Liver (tissue), 9 donors: ENCODE data around the gene SLC35E3. TPM values are rescaled to one million over a fixed set of nuclear protein-coding genes. Genes with fewer than 3 reads are reported as not detected.

Experiments used
- DNase-seq: peaks from one replicate; pipeline ENCODE4 v3.0.0-alpha.2; 2017; ENCODE audit warnings: low spot score
- H3K27ac ChIP-seq, 2 donors: one replicate each; pipeline ENCODE4 v1.7.0; 2013; ENCODE audit warnings: inconsistent platforms in 2 of 2, low read length in 2 of 2, control low read depth in 1 of 2, low read depth in 1 of 2, mild to moderate bottlenecking in 1 of 2
- H3K27me3 ChIP-seq, 4 donors: one replicate each; pipeline versions ENCODE4 v1.6.1 to v1.7.0; 2013; ENCODE audit warnings: low read length in 3 of 4, inconsistent platforms in 1 of 4, mild to moderate bottlenecking in 1 of 4, moderate library complexity in 1 of 4; ENCODE audit not compliant: control insufficient read depth in 4 of 4, insufficient read depth in 4 of 4
- H3K36me3 ChIP-seq, 4 donors: one replicate each; pipeline versions ENCODE4 v1.6.1 to v1.7.0; 2013; ENCODE audit warnings: low read length in 3 of 4, mild to moderate bottlenecking in 3 of 4, low read depth in 1 of 4, moderate library complexity in 1 of 4; ENCODE audit not compliant: control insufficient read depth in 4 of 4, insufficient read depth in 3 of 4
- H3K4me1 ChIP-seq, 4 donors: one replicate each; pipeline versions ENCODE4 v1.6.1 to v1.7.0; 2013; ENCODE audit warnings: low read length in 3 of 4, mild to moderate bottlenecking in 3 of 4, moderate library complexity in 1 of 4; ENCODE audit not compliant: control insufficient read depth in 4 of 4, insufficient read depth in 4 of 4
- H3K4me3 ChIP-seq, 3 donors: one replicate each; pipeline versions ENCODE4 v1.6.1 to v1.7.0; 2013; ENCODE audit warnings: low read length in 3 of 3, control low read depth in 1 of 3, low read depth in 1 of 3, mild to moderate bottlenecking in 1 of 3
- H3K9ac ChIP-seq, 2 donors: one replicate each; pipeline ENCODE4 v1.7.0; 2013; ENCODE audit warnings: low read length in 2 of 2, mild to moderate bottlenecking in 2 of 2, moderate library complexity in 2 of 2, control low read depth in 1 of 2, low read depth in 1 of 2
- H3K9me3 ChIP-seq, 4 donors: one replicate each; pipeline versions ENCODE4 v1.6.1 to v1.7.0; 2013; ENCODE audit warnings: low read length in 3 of 4; ENCODE audit not compliant: control insufficient read depth in 4 of 4
- ATF3 ChIP-seq: IDR thresholded peaks from 2 replicates; pipeline ENCODE4 v1.6.1; 2016; ENCODE audit warnings: antibody characterized with exemption
- CTCF ChIP-seq: fragments of 150-350 bp; IDR thresholded peaks from 2 replicates; pipeline ENCODE4 v1.5.1; 2017; ENCODE audit warnings: improper control_type of control experiment, low read depth, low read length; ENCODE audit not compliant: missing input control
- EGR1 ChIP-seq, 2 donors: IDR thresholded peaks; 2 replicates each; pipeline ENCODE4 v1.6.1; 2016 to 2018; ENCODE audit warnings: antibody characterized with exemption in 2 of 2, low read depth in 2 of 2
- FOXA1 ChIP-seq: IDR thresholded peaks from 2 replicates; pipeline ENCODE4 v1.6.1; 2016; ENCODE audit warnings: antibody characterized with exemption
- FOXA2 ChIP-seq: IDR thresholded peaks from 2 replicates; pipeline ENCODE4 v1.6.1; 2016; ENCODE audit warnings: antibody characterized with exemption
- GABPA ChIP-seq, 2 donors: IDR thresholded peaks in 1 of 2; conservative IDR thresholded peaks in 1 of 2; 2 replicates each; pipeline ENCODE4 v1.6.1; 2016; ENCODE audit warnings: antibody characterized with exemption in 2 of 2, mild to moderate bottlenecking in 1 of 2, moderate library complexity in 1 of 2
- HNF4A ChIP-seq, 2 donors: conservative IDR thresholded peaks; 2 replicates each; pipeline ENCODE4 v1.6.1; 2016; ENCODE audit warnings: antibody characterized with exemption in 2 of 2, mild to moderate bottlenecking in 2 of 2
- HNF4G ChIP-seq: IDR thresholded peaks from 2 replicates; pipeline ENCODE4 v1.6.1; 2016; ENCODE audit warnings: antibody characterized with exemption
- MAX ChIP-seq: IDR thresholded peaks from 2 replicates; pipeline ENCODE4 v1.6.1; 2016; ENCODE audit warnings: antibody characterized with exemption
- NR2F2 ChIP-seq: IDR thresholded peaks from 2 replicates; pipeline ENCODE4 v1.6.1; 2016; ENCODE audit warnings: antibody characterized with exemption
- RAD21 ChIP-seq, 2 donors: IDR thresholded peaks; 2 replicates each; pipeline ENCODE4 v1.6.1; 2016; ENCODE audit warnings: antibody characterized with exemption in 2 of 2, mild to moderate bottlenecking in 2 of 2
- SP1 ChIP-seq: IDR thresholded peaks from 2 replicates; pipeline ENCODE4 v1.6.1; 2018; ENCODE audit warnings: antibody characterized with exemption, mild to moderate bottlenecking
- YY1 ChIP-seq: IDR thresholded peaks from 2 replicates; pipeline ENCODE4 v1.6.1; 2016; ENCODE audit warnings: antibody characterized with exemption, mild to moderate bottlenecking
- ZBTB33 ChIP-seq: IDR thresholded peaks from 2 replicates; pipeline ENCODE4 v1.6.1; 2016; ENCODE audit warnings: antibody characterized with exemption
- WGBS: extraction: QIAGEN DNeasy Blood & Tissue Kit; methylation state at CpG from one replicate; pipeline ENCODE4 v1.1.7; 2013; 5-methylcytosine and 5-hydroxymethylcytosine counted together
- polyA plus RNA-seq, 2 donors: library from polyadenylated mRNA; stranded (reverse) in 1 of 2; unstranded in 1 of 2; fragments of 200-250 nt in 1 of 2; fragments of >200 nt in 1 of 2; fragmentation: Nextera tagmentation in 1 of 2; extraction: Ambion mirVana in 1 of 2; gene quantifications; one replicate each; pipeline versions ENCODE4 v1.2.1 to v1.2.3, GENCODE V29; 2013 to 2015
- total RNA-seq, 2 donors: library from RNA; depleted of rRNA; stranded (reverse); fragments of >200 nt; gene quantifications; one replicate each; pipeline ENCODE4 v1.2.3, GENCODE V29; 2014
- donor health status: healthy.
- donor health status: healthy.
- donor health status: healthy.
- donor health status: healthy.
- donor health status: healthy.

The SLC35E3 gene
- total and polyA plus RNA-seq, 4 donors, result 2.1 to 6.0 (median 4.6) TPM

- TF ChIP-seq CTCF, result no peak
- TF ChIP-seq ZBTB33, result no peak
Measured at GRCh38 chr12:68793975-68794652, 48.1 kb downstream of the SLC35E3 start (continued).

GRCh38 chr12:68794653-68795251 is 48.8 kb downstream of the SLC35E3 start:
- no peak for TF ChIP-seq HNF4G
- no peak for TF ChIP-seq MAX
- TF ChIP-seq ATF3, result no peak
- TF ChIP-seq SP1, result no peak
- no peak for TF ChIP-seq YY1
- no peak for TF ChIP-seq FOXA2
- Histone ChIP-seq H3K4me3 (no peak overlapping the region), H3K27me3 (no peaks in the 10 kb centered on the region), H3K9ac (no peak overlapping the region), H3K27ac (no peak overlapping the region), H3K36me3 (no peaks in the 10 kb centered on the region), H3K9me3 (no peaks in the 10 kb centered on the region), H3K4me1 (no peaks in the 10 kb centered on the region)
- 98% methylated on average over 3 of the region's 3 CpGs for WGBS
- no peak for DNase-seq

- H3K27ac ChIP-seq, result no peak overlapping the region
- no peak overlapping the region for H3K4me3 ChIP-seq
- H3K36me3 ChIP-seq, result no peaks in the 10 kb centered on the region
- WGBS, result 98% methylated on average over 15 of the region's 15 CpGs
- no peaks in the 10 kb centered on the region for H3K4me1 ChIP-seq
- H3K9ac ChIP-seq, result no peak overlapping the region
- no peaks in the 10 kb centered on the region for H3K9me3 ChIP-seq
- TF ChIP-seq FOXA1 (no peak), EGR1 (IDR thresholded peaks at IDR 0.05; ENCODE audit: low read depth in 2 of 2) (no peak)
- no peak for DNase-seq
- no peaks in the 10 kb centered on the region for H3K27me3 ChIP-seq
Measured at GRCh38 chr12:68796399-68796798, 50.4 kb downstream of the SLC35E3 start.

- 94% methylated on average over 1 of the region's 1 CpG for WGBS
- no peak overlapping the region for H3K9ac ChIP-seq
- TF ChIP-seq YY1, result no peak
- TF ChIP-seq MAX, result no peak
- no peak for TF ChIP-seq NR2F2
- no peak for TF ChIP-seq CTCF
- no peak for TF ChIP-seq GABPA (IDR thresholded peaks at IDR 0.05 in 1 of 2, conservative IDR thresholded peaks at IDR 0.05 in 1 of 2)
- no peak for TF ChIP-seq SP1
- TF ChIP-seq HNF4A (conservative IDR thresholded peaks at IDR 0.05), result no peak
- no peak for TF ChIP-seq HNF4G
- TF ChIP-seq EGR1 (IDR thresholded peaks at IDR 0.05; ENCODE audit: low read depth in 2 of 2), result no peak
- no peak for TF ChIP-seq RAD21 (IDR thresholded peaks at IDR 0.05)
- no peak for TF ChIP-seq FOXA2
Measured at GRCh38 chr12:68798882-68799234, 52.9 kb downstream of the SLC35E3 start.

More at GRCh38 chr12:68798882-68799234, 52.9 kb downstream of the SLC35E3 start:
- H3K36me3 ChIP-seq, result no peaks in the 10 kb centered on the region
- H3K4me3 ChIP-seq, result no peak overlapping the region
- H3K4me1 ChIP-seq, result no peaks in the 10 kb centered on the region
- DNase-seq, result no peak
- H3K9me3 ChIP-seq, result no peaks in the 10 kb centered on the region
- H3K27me3 ChIP-seq, result no peaks in the 10 kb centered on the region
- H3K27ac ChIP-seq, result no peak overlapping the region
